Stimulated activated CD4-positive, alpha-beta T cell treated with anti-CD3 and anti-CD28 coated beads, Interleukin-2, amount 100 ng/mL, for 48 hours (primary cell): ENCODE data around the gene CBFA2T3.

Experiments
- DNase-seq, 2 donors: peaks; one replicate each; pipeline ENCODE4 v3.0.0-alpha.2; 2020

CBFA2T3 gene

GRCh38 chr16:88936556-88937205 is 40.3 kb downstream of the CBFA2T3 start:
- no peak for DNase-seq

- DNase-seq: no peak
Observed at GRCh38 chr16:88936008-88936555, 40.9 kb downstream of the CBFA2T3 start.

- no peak for DNase-seq
Observed at GRCh38 chr16:88934066-88934667, 42.8 kb downstream of the CBFA2T3 start.

GRCh38 chr16:88932929-88933328 is 44.1 kb downstream of the CBFA2T3 start:
- no peak for DNase-seq

GRCh38 chr16:88931936-88932335 is 45.1 kb downstream of the CBFA2T3 start:
- DNase-seq: no peak

GRCh38 chr16:88931373-88931900 is 45.6 kb downstream of the CBFA2T3 start:
- DNase-seq: no peak

- DNase-seq: no peak
Observed at GRCh38 chr16:88930716-88931115, 46.3 kb downstream of the CBFA2T3 start.

GRCh38 chr16:88929091-88929445 is 47.9 kb downstream of the CBFA2T3 start:
- DNase-seq: no peak

GRCh38 chr16:88928405-88929090 is 48.5 kb downstream of the CBFA2T3 start:
- no peak for DNase-seq

- DNase-seq: no peak
Observed at GRCh38 chr16:88927661-88928060, 49.3 kb downstream of the CBFA2T3 start.

- no peak for DNase-seq
Observed at GRCh38 chr16:88927010-88927409, 50.0 kb downstream of the CBFA2T3 start.

GRCh38 chr16:88926374-88926990 is 50.5 kb downstream of the CBFA2T3 start:
- DNase-seq: no peak

- DNase-seq: no peak
Observed at GRCh38 chr16:88925540-88925887, 51.5 kb downstream of the CBFA2T3 start.

GRCh38 chr16:88924834-88925539 is 52.0 kb downstream of the CBFA2T3 start:
- DNase-seq: no peak

- DNase-seq: no peak
Observed at GRCh38 chr16:88923926-88924833, 52.8 kb downstream of the CBFA2T3 start.

GRCh38 chr16:88923450-88923849 is 53.6 kb downstream of the CBFA2T3 start:
- DNase-seq: no peak

- no peak for DNase-seq
Observed at GRCh38 chr16:88922826-88923410, 54.1 kb downstream of the CBFA2T3 start.

- no peak for DNase-seq
Observed at GRCh38 chr16:88922114-88922825, 54.7 kb downstream of the CBFA2T3 start.

GRCh38 chr16:88921591-88921990 is 55.4 kb downstream of the CBFA2T3 start:
- no peak for DNase-seq
